GM21737 (cell line): ENCODE data around the gene RNF114.
"Not testable (repeated sequence)": the region's sequence is repeated elsewhere in the genome, so short reads cannot be mapped to it uniquely, and the experiment has no call there.

Experiments used
- ATAC-seq: cut with Tn5 transposase; IDR thresholded peaks from one replicate; pipeline ENCODE4 v1.9.1; 2021; ENCODE audit warnings: mild to moderate bottlenecking, moderate library complexity; ENCODE audit not compliant: unreplicated experiment

RNF114 gene

DNA sequence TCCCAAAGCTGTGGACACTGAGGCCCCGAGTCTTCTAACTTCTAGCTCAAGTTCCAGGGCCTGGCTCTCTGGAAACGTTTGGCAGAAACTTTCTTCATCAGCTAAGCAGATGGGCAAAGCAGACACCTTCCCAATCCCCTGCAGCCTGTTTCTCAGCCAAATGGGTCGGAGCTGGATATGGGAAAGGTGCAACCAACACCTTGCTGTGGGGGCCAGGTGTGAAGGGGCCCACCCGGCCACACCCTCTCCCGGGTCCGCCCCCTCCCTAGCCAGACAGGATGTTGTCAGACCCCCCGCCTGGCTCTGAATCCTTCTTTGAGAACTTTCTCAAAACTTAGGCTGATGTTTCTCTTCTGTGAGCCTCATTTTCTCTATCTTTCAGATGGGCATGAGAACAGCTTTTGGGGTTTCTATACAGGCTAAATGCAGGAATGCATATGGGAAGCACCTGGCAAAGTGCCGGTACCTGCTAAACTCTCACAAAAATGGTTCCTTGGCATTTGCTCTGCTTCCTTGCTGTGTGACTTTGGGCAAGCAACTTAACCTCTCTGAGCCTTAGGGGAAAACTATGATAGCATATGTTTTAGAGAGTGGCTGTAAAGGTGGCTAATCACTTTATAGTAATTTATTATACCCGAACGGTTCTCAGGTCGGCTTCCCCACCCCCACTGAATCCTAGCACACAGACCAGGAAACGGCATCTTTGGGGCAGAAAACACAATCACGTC, 48.4 kb downstream of the RNF114 start:
- no peak for ATAC-seq

- ATAC-seq = no peak
These were observed 49.0 kb downstream of the RNF114 start for GRCh38 chr20:49985157-49985556.

GRCh38 chr20:49985617-49986016, 49.4 kb downstream of the RNF114 start:
- ATAC-seq = no peak

- ATAC-seq = no peak
These were observed 49.9 kb downstream of the RNF114 start for GRCh38 chr20:49986049-49986448.

GRCh38 chr20:49987015-49987867, 51.0 kb downstream of the RNF114 start:
- no peak for ATAC-seq

DNA sequence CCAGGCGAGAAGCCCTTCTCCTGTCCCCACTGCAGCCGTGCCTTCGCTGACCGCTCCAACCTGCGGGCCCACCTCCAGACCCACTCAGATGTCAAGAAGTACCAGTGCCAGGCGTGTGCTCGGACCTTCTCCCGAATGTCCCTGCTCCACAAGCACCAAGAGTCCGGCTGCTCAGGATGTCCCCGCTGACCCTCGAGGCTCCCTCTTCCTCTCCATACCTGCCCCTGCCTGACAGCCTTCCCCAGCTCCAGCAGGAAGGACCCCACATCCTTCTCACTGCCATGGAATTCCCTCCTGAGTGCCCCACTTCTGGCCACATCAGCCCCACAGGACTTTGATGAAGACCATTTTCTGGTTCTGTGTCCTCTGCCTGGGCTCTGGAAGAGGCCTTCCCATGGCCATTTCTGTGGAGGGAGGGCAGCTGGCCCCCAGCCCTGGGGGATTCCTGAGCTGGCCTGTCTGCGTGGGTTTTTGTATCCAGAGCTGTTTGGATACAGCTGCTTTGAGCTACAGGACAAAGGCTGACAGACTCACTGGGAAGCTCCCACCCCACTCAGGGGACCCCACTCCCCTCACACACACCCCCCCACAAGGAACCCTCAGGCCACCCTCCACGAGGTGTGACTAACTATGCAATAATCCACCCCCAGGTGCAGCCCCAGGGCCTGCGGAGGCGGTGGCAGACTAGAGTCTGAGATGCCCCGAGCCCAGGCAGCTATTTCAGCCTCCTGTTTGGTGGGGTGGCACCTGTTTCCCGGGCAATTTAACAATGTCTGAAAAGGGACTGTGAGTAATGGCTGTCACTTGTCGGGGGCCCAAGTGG, 51.9 kb downstream of the RNF114 start:
- no peak for ATAC-seq

- no peak for ATAC-seq
These were observed 53.3 kb downstream of the RNF114 start for GRCh38 chr20:49989234-49990065.

DNA sequence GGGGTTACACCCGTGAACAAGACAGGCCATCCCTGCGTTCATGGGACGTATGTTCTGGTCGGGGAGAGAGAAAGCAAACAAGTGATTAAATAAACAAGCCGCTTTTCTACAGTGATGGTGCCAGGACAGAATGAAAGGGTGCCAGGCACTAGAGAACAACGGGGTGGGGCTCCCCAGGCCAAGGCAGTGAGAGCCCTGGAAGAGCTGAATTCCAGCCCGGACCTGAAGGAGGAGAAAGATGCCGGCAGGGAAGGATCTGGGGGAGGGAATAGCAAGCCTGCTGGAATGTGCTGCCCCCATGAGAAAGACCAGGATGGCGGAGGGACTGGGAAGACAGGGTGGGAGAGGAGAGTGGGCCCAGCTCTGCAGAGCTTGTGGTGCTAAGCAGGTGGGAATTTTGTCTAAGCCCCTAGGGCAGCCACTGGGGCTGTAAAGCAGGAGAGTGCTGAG, 54.1 kb downstream of the RNF114 start:
- no peak for ATAC-seq

- no peak for ATAC-seq
These were observed 57.1 kb downstream of the RNF114 start for GRCh38 chr20:49993301-49993751.

DNA sequence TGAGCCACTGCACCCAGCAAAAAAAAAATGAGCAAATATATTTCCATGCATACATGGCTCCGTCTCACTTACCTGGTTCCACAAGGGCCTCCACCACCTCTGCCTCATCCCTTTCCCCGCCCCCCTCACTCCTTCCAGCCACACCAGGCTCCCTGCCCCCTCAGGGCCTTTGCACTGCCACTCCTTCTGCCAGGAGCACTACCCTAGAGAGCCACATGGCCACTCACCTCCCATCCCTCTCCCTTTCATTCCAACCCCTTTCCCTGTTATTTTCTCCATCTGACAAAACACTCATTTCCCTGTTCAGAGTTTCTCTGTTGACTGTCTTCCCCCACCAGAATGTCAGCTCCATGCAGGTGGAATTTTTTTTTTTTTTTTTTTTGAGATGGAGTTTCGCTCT, 59.4 kb downstream of the RNF114 start:
- no peak for ATAC-seq

- ATAC-seq = not testable (repeated sequence)
These were observed 62.4 kb downstream of the RNF114 start for GRCh38 chr20:49998478-49999188.

- peak; percentile 59 for ATAC-seq
These were observed 63.1 kb downstream of the RNF114 start for GRCh38 chr20:49999329-49999728.

- ATAC-seq = not testable (repeated sequence)
These were observed 64.5 kb downstream of the RNF114 start for GRCh38 chr20:50000548-50001222.

GRCh38 chr20:50001784-50002311, 65.7 kb downstream of the RNF114 start:
- no peak for ATAC-seq

GRCh38 chr20:50003253-50003656, 67.1 kb downstream of the RNF114 start:
- no peak for ATAC-seq
